Common myeloid progenitor, CD34-positive (primary cell): ENCODE results near the gene ASAP3.

ENCODE experiments used
- CTCF ChIA-PET: fragments of 350-600 bp; sonication (Branson Sonifier 250); formaldehyde crosslinking; loops from one replicate; lab custom pipeline; 2021; ENCODE audit warnings: antibody characterized with exemption; lab: Charles Lee
- POLR2A ChIA-PET: fragments of 350-600 bp; sonication (Branson Sonifier 250); formaldehyde crosslinking; loops from one replicate; lab custom pipeline; 2021; ENCODE audit warnings: antibody characterized with exemption; lab: Charles Lee
- DNase-seq, 3 donors: peaks; one replicate each; pipeline versions ENCODE4 v3.0.0 to v3.0.0-alpha.2; 2013
- H3K27ac ChIP-seq, 2 experiments: 1 replicate in 1 of 2; 2 replicates in 1 of 2; pipeline ENCODE4 v1.7.0; 2013; ENCODE audit warnings: inconsistent platforms in 2 of 2, low read length in 2 of 2, mild to moderate bottlenecking in 2 of 2, low read depth in 1 of 2, moderate library complexity in 1 of 2; ENCODE audit not compliant: severe bottlenecking in 2 of 2, insufficient read depth in 1 of 2, poor library complexity in 1 of 2
- H3K27me3 ChIP-seq, 5 experiments: replicated peaks in 2 of 5; 1 replicate in 3 of 5; 2 replicates in 2 of 5; pipeline versions ENCODE4 v1.6.1 to v1.7.0; 2013; ENCODE audit warnings: low read length in 4 of 5, mild to moderate bottlenecking in 2 of 5, moderate library complexity in 2 of 5, inconsistent platforms in 1 of 5; ENCODE audit not compliant: insufficient read depth in 5 of 5, control insufficient read depth in 4 of 5
- H3K36me3 ChIP-seq, 4 experiments: 1 replicate in 2 of 4; 2 replicates in 2 of 4; pipeline versions ENCODE4 v1.6.1 to v1.7.0; 2013; ENCODE audit warnings: low read length in 3 of 4, control low read depth in 1 of 4, mild to moderate bottlenecking in 1 of 4; ENCODE audit not compliant: control insufficient read depth in 4 of 4, insufficient read depth in 4 of 4
- H3K4me1 ChIP-seq, 4 experiments: 1 replicate in 3 of 4; 2 replicates in 1 of 4; pipeline versions ENCODE4 v1.6.1 to v1.7.1; 2013; ENCODE audit warnings: low read length in 3 of 4, mild to moderate bottlenecking in 3 of 4, control low read depth in 1 of 4, inconsistent platforms in 1 of 4, moderate library complexity in 1 of 4; ENCODE audit not compliant: control insufficient read depth in 4 of 4, insufficient read depth in 4 of 4; ENCODE audit errors: control extremely low read depth in 1 of 4
- H3K4me3 ChIP-seq, 7 experiments: 1 replicate in 4 of 7; 2 replicates in 3 of 7; pipeline versions ENCODE4 v1.5.1 to v1.7.0; 2013; ENCODE audit warnings: mild to moderate bottlenecking in 7 of 7, low read length in 6 of 7, moderate library complexity in 6 of 7, inconsistent platforms in 2 of 7, low read depth in 2 of 7, control low read depth in 1 of 7; ENCODE audit not compliant: insufficient read depth in 4 of 7, control insufficient read depth in 1 of 7; ENCODE audit errors: extremely low read depth in 1 of 7
- H3K9me3 ChIP-seq, 5 experiments: 1 replicate in 4 of 5; 2 replicates in 1 of 5; pipeline versions ENCODE4 v1.6.1 to v1.7.1; 2013; ENCODE audit warnings: low read length in 4 of 5, mild to moderate bottlenecking in 2 of 5, inconsistent platforms in 1 of 5, low read depth in 1 of 5, moderate library complexity in 1 of 5; ENCODE audit not compliant: control insufficient read depth in 4 of 5, insufficient read depth in 2 of 5; ENCODE audit errors: control extremely low read depth in 1 of 5
- WGBS: methylation state at CpG from one replicate; pipeline ENCODE4 v1.1.5; 2013; ENCODE audit not compliant: insufficient coverage; 5-methylcytosine and 5-hydroxymethylcytosine counted together

ASAP3 gene

DNA sequence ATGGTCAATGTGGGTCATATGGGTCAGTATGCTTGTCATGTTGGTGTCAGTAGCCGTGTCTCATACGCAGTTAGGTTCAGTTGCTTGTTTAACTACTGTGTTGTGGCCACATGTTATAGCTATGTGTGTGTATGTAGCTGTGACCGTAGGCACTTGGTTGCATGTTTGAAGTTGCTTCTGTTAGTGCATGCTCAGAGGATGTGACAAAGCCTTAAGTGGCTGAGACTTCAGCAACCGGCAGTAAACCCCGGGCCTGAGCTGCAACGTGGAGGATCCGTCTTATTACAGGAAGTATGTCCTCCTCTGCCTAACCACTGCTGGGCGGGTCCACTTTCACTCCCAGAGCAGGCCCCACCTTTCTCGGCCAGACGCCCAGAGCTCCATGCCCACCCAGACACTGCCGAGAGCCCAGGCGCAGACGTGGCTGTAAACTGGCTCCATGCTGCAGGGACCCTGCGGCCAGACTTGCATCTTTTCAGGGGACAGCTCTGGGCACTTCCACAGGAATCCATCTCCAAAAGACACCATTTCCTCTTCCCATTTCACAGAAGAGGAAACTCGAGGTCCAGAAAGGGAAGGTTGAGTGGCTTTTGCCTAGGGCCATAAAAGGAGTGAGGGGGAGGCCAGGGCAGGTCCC, 61.6 kb downstream of the ASAP3 start:
- Histone ChIP-seq H3K27ac (no peak overlapping the region), H3K9me3 (no peaks in the 10 kb centered on the region), H3K4me3 (peak overlapping the region in 1 of 7 experiments; percentile 37), H3K36me3 (no peaks in the 10 kb centered on the region), H3K4me1 (peaks cover 5 to 33% (median 27%) of the 10 kb centered on the region in 4 experiments), H3K27me3 (peaks cover 0 to 43% (median 15%) of the 10 kb centered on the region in 5 experiments)
- ChIA-PET POLR2A (interaction anchor here (0.6 to 1.0 kb wide), 3 partner anchors 46 to 231 kb away, joined by 3 to 4 read pairs (median 3); no protein-coding TSS in a partner anchor), CTCF (interaction anchor here (0.6 to 1.6 kb wide), 11 partner anchors 10 to 117 kb away, joined by 3 to 5 read pairs (median 4); no protein-coding TSS in a partner anchor)
- peak; percentile 64 to 89 (median 83) for DNase-seq
- WGBS = 15% methylated on average over 14 of the region's 15 CpGs

DNA sequence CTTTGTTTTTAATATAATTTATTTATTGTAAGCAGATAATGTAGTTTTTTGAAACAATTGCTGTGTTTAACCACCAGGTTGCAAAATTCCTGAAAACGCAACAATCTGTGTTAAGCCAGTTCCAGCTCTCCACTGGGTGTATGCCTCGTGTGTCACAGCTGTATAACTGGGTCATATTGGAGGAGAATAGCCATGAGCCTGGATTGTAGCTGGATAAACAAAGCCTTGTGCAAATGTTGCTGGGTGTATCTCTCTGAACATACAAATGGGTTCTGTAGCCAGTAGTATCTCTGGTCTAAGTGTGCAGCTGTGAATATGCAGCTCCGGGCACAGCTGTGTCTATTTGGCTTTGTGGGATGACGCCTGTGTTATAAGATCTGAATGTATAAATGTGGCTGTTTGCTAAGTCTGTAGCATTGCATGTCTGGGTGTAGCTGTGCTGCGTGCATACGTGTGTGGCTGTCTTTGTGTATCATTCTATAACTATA, 62.2 kb downstream of the ASAP3 start:
- peaks cover 5 to 33% (median 27%) of the 10 kb centered on the region in 4 experiments for H3K4me1 ChIP-seq
- H3K36me3 ChIP-seq = no peaks in the 10 kb centered on the region
- peak overlapping the region in 1 of 7 experiments; percentile 37 for H3K4me3 ChIP-seq
- ChIA-PET POLR2A (interaction anchor here (0.6 to 1.0 kb wide), 2 partner anchors 45 to 77 kb away, joined by 3 to 4 read pairs; no protein-coding TSS in a partner anchor), CTCF (interaction anchor here (0.9 to 1.6 kb wide), 9 partner anchors 10 to 118 kb away, joined by 3 to 5 read pairs (median 4); no protein-coding TSS in a partner anchor)
- peaks cover 0 to 37% (median 14%) of the 10 kb centered on the region in 5 experiments for H3K27me3 ChIP-seq
- no peaks in the 10 kb centered on the region for H3K9me3 ChIP-seq
- WGBS = 92% methylated on average over 6 of the region's 6 CpGs
- DNase-seq = peak in 2 of 3 donors; percentile 19 to 21
- H3K27ac ChIP-seq = no peak overlapping the region

DNA sequence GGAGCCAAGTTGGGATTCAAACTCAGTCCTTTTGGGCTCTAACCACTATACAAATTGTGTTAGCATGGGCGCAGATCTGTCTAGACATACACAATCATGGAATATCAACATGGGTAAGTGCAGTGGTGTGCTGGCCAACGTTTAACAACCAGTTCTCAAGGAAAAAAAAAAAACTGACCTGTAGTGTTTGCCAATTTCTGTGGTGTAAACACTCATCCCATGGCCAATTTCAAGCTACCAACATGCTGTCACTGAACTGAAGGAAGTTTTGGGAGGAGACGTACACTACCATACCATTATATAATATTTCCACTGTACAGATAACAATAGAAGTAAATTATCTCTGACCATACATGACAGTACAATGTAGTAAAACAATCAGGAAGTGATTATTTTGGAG, 62.6 kb downstream of the ASAP3 start:
- Histone ChIP-seq H3K4me1 (peaks cover 5 to 33% (median 27%) of the 10 kb centered on the region in 4 experiments), H3K36me3 (no peaks in the 10 kb centered on the region), H3K27ac (no peak overlapping the region), H3K9me3 (no peaks in the 10 kb centered on the region), H3K27me3 (peaks cover 0 to 33% (median 14%) of the 10 kb centered on the region in 5 experiments), H3K4me3 (no peak overlapping the region)
- no peak for DNase-seq
- 90% methylated on average over 2 of the region's 3 CpGs for WGBS
- ChIA-PET POLR2A (no interaction called here), CTCF (interaction anchor here (0.9 to 1.6 kb wide), 7 partner anchors 11 to 33 kb away, joined by 3 to 5 read pairs (median 4); no protein-coding TSS in a partner anchor)

DNA sequence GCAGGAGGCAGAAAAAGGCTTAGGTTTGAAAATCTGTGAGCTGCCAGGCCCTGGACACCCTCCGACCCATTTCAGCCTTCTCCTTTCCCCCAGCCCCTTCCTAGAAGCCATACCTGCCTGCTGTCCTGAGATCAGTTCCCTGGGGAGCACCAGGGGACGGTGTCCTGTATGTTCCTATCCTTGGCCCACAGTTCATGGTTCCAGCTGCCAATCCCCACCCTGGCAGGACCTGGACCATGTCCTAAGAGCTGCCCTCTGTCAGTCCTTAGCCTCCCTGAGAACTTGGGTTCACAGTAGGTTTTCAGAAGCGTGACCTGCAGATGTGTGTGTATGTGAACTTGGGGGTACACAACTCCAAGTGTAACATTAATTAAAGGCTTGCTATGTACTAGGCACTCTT, 63.2 kb downstream of the ASAP3 start:
- Histone ChIP-seq H3K36me3 (no peaks in the 10 kb centered on the region), H3K27ac (no peak overlapping the region), H3K4me1 (peaks cover 5 to 33% (median 27%) of the 10 kb centered on the region in 4 experiments), H3K4me3 (no peak overlapping the region), H3K27me3 (peaks cover 0 to 27% (median 10%) of the 10 kb centered on the region in 5 experiments), H3K9me3 (no peaks in the 10 kb centered on the region)
- DNase-seq = no peak
- ChIA-PET CTCF (interaction anchor here (0.7 to 1.5 kb wide), 3 partner anchors 10 to 16 kb away, joined by 3 to 4 read pairs (median 3); no protein-coding TSS in a partner anchor), POLR2A (no interaction called here)
- 100% methylated on average over 1 of the region's 3 CpGs for WGBS

DNA sequence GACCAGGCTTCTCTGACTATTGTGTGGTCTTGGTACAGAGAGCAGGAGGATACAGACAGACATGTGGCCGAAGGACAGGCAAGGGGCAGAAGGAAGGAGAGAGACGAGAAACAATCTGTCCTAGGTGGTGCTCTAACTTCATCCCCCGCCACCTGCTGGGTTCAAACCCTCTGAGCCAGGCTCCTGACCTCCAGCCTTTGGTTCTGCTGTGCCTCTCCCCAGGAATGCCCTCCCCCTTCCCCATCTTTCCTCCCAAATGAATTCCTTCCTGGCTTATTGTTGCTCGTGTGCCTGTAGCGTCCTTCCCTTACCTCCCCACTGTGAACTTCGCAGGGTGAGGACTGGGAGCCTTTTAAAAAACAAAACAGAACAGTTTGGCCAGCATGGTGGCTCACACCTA, 64.8 kb downstream of the ASAP3 start:
- Histone ChIP-seq H3K4me1 (peaks cover 5 to 23% (median 18%) of the 10 kb centered on the region in 4 experiments), H3K9me3 (no peaks in the 10 kb centered on the region), H3K36me3 (no peaks in the 10 kb centered on the region), H3K4me3 (no peak overlapping the region), H3K27ac (no peak overlapping the region), H3K27me3 (peaks cover 0 to 12% (median 5%) of the 10 kb centered on the region in 5 experiments)
- ChIA-PET CTCF (no interaction called here), POLR2A (no interaction called here)
- 89% methylated on average over 6 of the region's 6 CpGs for WGBS
- no peak for DNase-seq

DNA sequence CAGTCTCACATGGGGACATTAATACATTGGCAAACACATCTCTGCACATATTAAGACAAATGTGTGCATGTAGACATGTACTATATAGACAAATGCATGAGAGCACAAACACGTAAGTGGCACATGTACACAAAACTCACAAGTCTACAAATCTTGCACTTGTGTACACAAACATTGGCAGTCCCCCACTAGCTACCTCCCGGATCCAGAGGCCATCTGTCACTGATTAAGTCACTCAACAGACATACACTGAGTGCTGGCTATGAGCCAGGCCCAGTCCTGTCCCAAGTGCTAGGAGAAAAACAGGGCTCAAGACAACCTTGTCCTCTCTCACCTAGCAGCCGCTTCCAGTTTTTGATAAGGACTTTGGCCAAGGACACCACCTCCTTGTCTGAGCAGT, 66.4 kb downstream of the ASAP3 start:
- Histone ChIP-seq H3K27me3 (no peaks in the 10 kb centered on the region), H3K36me3 (no peaks in the 10 kb centered on the region), H3K9me3 (no peaks in the 10 kb centered on the region), H3K27ac (no peak overlapping the region), H3K4me1 (peaks cover 5 to 9% (median 9%) of the 10 kb centered on the region in 4 experiments), H3K4me3 (no peak overlapping the region)
- CTCF ChIA-PET = interaction anchor here (1.5 kb wide), 1 partner anchor 14 kb away, joined by 7 read pairs; no protein-coding TSS in a partner anchor
- peak in 1 of 3 donors; percentile 31 for DNase-seq
- POLR2A ChIA-PET = no interaction called here
- WGBS = 84% methylated on average over 3 of the region's 3 CpGs

DNA sequence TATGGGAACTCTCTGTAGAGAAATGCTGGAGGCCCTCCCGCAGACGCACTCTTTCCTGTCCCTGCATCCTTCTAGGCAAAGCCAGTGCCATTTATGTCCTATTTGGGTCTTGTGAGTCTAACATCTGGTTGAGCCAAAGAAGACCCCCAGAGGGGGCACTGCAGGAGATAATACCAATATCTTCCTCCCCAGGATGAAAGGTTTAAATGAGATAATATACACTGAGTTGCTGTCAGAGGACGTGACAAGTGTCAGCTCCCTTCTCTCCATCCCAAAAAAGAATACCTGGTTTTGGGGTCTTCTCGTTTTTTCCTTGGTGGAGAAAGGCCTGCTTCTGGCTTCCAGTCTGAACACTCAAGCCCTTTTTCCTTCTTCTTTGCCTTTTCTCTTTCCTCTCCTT, 67.0 kb downstream of the ASAP3 start:
- no peaks in the 10 kb centered on the region for H3K9me3 ChIP-seq
- no peaks in the 10 kb centered on the region for H3K27me3 ChIP-seq
- H3K27ac ChIP-seq = no peak overlapping the region
- ChIA-PET POLR2A (no interaction called here), CTCF (no interaction called here)
- peaks cover under 1 to 3% (median 3%) of the 10 kb centered on the region in 4 experiments for H3K4me1 ChIP-seq
- H3K4me3 ChIP-seq = no peak overlapping the region
- no peak for DNase-seq
- H3K36me3 ChIP-seq = no peaks in the 10 kb centered on the region
- 96% methylated on average over 3 of the region's 4 CpGs for WGBS
